OCI-LY3 (cell line): Measurements from ENCODE around the gene CD160.
"Not testable (repeated sequence)": the region's sequence is repeated elsewhere in the genome, so short reads cannot be mapped to it uniquely, and the experiment has no call there.

Experiments
- CTCF ChIP-seq: fragments of 200-600, 300-600 bp; sonication (generic); IDR thresholded peaks from 2 replicates; pipeline ENCODE4 v1.5.1; 2014; ENCODE audit warnings: antibody characterized with exemption, low read length, low read depth
- EZH2phosphoT487 ChIP-seq: fragments of 200-600 bp; shearing (Covaris generic); IDR thresholded peaks from 2 replicates; pipeline ENCODE4 v1.6.1; 2018; ENCODE audit warnings: antibody characterized with exemption, mixed run types, low read depth

- TF ChIP-seq CTCF, EZH2phosphoT487: not testable (repeated sequence)
These were observed 45.1 kb downstream of the CD160 start for GRCh38 chr1:145764231-145764940.
